GM19324 (cell line): ENCODE measurements around the gene UGT1A5.
"Not testable (repeated sequence)": the region's sequence is repeated elsewhere in the genome, so short reads cannot be mapped to it uniquely, and the experiment has no call there.

Experiments
- ATAC-seq: cut with Tn5 transposase; IDR thresholded peaks from one replicate; pipeline ENCODE4 v1.9.1; 2021; ENCODE audit warnings: mild to moderate bottlenecking, moderate library complexity; ENCODE audit not compliant: unreplicated experiment, low FRiP score

UGT1A5 gene

DNA sequence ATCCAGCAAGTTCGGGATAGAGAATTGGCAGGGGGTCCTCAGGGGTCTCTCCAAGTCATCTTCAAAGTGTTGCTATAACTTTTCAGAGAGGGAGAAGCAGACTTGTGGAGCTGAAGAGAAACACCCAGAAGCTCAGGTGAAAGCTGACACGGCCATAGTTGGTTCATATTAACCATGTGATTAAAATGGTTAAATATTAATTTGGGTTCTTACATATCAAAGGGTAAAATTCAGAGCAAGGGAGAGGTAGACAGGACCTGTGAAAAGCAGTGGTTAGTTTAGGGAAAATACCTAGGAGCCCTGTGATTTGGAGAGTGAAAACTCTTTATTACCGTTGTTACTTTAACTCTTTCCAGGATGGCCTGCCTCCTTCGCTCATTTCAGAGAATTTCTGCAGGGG, 20.1 kb upstream of the UGT1A5 start, which contains the start of gene UGT1A6:
TSS of gene UGT1A6 (plus strand) at position 243 of the 400 bp plus-strand sequence. CDS start at position 358, 115 bp downstream.
- ATAC-seq, result no peak

DNA sequence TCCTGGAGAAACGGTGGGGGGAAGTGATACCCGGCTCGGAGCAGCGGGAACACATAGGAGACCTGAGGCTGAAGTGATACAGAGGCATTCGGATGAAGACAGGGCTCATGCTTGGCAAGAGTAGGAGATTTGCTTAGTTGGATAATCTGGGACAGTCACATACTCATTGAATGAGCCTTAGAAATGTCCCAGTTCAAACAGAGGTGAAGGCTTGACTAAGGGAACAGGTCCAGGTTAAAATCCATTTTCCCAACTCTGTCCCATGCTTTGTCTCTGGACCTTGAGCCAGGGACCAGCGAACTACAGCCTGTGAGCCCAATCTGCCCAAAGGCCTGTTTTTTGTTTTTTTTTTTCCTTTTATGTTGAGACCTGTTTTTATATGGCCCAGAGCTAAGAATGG, 18.7 kb upstream of the UGT1A5 start:
- no peak for ATAC-seq

DNA sequence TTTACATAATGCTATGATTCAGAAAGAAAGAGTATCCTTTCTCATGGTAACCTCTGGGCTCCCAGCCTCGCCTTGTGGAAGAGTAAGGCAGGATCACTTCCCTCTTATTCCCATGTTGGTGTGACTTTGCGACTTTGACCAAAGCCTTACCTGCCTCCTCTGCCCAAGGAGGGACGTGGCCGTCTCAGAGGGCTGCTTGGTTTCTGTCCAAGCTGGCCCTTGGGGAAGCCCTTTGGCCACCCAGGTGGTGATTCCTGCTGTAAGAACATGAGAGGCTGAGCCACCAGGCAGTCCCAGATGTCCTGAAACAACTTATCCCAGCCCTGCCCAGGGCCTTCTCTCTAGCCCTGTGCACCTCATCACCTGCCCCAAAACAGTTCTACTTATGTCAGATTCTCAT, 14.0 kb upstream of the UGT1A5 start:
- no peak for ATAC-seq

DNA sequence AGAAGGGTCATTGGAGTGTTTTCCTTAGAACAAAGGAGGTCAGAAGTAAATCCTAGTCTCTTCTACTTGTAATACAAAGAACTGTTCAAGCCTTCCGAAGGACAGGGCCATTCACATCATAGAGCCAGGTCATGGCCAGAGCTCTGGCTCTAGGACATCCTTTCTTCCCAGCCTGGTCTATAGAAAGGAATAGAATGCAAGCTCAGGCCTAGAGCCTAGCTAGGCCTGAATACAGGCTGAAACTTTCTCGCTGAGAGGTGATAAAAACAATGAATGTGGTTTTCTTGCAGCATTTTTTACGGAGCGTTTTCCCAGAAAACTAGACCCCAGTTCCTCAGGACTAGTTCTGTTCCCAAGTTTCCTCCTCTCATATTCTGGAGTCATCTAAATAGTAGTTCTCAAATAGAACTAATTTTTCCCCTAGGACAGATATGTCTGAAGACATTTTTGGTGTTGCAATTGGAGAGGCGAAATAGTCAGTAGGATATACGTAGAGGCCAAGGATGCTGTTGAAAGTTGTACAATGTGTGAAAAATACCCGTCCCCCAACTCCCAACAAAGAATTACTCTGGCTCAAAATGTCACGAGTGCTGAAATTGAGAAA, 13.2 kb upstream of the UGT1A5 start:
- no peak for ATAC-seq

DNA sequence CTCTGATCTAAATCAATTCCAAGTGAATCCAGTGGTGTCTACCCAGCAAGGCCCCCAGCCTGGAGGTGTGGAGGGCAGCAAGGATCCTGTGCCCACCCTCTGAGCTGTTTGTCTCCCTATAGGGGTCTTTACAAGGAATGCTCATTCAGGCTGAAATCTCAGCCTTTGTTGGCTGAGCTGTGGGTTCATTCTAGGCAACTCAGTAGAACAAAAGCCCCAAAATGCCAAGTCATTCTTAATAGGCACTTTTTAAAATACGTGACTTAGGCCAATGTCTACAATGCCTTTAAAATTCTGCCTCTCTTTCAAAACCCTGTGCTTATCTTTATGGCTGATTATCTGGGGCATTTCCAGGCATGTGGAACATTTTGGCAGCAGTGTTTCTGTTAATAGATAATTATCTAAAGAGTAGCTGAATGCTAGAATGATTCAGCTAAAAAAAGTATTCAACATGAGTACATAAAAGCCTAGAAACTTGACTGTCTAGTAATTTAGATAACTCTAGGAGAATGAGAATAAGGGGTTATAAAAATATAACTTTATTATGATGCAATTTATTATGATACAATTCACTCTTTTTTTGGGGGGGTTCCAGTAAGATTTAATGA, 12.6 kb upstream of the UGT1A5 start:
- no peak for ATAC-seq

DNA sequence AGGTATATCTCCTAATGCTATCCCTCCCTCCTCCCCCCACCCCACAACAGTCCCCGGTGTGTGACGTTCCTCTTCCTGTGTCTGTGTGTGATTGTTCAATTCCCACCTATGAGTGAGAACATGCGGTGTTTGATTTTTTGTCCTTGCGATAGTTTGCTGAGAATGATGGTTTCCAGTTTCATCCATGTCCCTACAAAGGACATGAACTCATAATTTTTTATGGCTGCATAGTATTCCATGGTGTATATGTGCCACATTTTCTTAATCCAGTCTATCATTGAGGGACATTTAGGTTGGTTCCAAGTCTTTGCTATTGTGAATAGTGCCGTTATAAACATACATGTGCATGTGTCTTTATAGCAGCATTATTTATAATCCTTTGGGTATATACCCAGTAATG, 11.9 kb upstream of the UGT1A5 start:
- not testable (repeated sequence) for ATAC-seq

DNA sequence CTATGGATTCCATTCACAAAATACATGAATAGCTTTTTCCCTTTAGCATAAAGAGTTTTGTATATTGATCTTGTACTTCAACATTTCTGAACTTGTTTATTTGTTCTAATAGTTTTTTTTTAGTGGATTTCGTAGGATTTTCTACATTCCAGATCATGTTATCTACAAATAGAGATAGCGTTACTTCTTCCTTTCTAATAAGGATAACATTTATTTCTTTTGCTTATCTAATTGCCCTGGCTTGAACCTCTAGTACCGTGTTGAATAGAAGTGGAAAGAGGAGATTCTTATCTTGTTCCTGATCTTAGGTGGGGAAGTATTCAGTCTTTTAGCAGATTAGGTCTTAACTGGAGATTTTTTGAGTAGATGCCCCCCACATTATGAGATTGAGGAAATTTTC, 10.5 kb upstream of the UGT1A5 start:
- no peak for ATAC-seq

DNA sequence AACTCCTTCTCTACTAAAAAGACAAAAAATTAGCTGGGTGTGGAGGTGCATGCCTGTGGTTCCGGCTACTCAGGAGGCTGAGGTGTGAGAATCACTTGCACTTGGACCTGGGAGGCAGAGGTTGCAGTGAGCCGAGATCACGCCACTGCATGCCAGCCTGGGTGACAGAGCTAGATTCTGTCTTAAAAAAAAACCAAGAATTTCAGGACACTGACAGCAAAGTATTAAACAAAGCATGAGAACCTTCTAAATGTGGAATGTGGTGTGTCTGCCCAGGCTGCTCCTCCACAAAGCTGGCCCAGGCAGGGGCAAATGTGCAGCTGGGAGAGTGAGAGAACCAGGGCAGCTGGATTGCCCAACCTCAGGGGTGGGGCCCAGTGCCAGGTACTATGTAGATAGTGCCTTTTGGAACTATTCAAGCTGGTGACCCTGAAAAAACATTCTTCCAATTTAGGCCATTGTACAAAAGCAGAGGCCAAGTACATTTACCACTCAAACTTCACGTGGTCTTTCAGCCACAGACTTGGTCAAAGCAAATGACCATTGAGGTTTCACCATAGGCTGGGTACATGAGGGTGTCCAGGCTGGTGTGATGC, 6.7 kb upstream of the UGT1A5 start:
- no peak for ATAC-seq

DNA sequence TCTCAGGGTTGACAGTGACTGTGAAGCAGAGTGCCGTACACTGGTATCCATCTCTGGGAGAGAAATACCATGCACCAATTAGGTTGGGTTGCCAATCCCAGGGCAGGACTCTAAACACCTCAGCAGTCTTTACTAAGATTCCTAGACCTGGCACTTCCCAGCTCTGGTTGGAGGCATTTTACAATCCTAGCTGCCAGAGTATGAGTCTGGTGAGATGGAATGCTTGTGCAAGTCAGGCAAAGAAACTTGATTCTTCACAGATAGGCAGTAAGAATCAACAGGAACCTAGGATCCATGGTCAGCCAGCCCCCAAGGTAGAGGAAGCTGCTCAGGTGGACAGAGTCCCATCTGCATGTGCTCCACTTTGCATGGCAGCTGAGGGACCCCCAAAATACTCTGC, 6.0 kb upstream of the UGT1A5 start:
- ATAC-seq, result no peak

DNA sequence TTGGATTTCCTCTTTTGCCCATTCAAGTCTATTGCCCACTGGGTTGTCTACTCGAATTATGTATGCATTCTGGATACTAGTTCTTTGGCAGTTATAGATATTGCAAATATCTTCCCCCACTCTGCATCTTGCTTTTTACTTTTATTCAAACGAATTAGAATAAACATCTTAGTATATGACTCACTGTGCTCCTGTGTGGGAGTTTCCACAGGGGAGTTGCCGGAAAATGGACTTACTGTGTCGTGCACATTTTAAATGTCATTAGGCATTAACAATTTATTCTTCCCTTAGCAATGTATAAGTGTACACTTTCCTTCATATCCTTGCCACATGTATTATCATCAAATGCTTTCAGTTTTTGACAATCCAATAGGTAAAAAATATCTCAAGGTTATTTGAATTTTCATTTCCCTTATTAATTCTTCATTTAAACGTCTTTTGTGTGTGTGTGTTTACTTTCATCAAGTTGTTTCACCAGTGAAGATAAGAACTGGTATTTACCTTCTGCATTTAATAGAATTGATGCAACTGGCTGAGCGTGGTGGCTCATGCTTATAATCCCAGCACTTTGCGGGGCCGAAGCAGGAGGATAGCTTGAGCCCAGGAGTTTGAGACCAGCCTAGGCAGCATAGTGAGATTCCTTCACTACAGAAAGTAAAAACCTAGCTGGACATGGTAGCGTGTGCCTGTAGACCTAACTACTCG, 4.6 kb upstream of the UGT1A5 start:
- no peak for ATAC-seq

DNA sequence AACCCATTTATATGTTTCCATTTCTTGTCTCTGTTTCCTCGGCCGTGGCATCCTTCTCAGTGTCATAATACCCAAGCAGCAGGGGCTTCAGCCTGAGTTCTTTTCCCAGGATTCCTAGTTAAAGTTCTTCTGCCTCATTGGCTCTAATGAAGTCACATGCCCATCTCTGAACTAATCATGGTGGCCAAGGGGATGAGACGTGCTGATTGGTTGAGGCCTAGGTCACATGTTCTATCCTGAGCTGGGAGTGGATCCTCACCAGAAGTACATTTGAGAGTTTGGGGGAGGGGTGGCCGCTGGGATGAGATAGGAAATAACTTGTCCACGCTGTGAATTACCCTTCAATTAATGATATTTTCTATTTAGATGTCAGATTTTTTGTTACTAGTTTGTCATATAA, 3.8 kb upstream of the UGT1A5 start:
- ATAC-seq, result no peak

DNA sequence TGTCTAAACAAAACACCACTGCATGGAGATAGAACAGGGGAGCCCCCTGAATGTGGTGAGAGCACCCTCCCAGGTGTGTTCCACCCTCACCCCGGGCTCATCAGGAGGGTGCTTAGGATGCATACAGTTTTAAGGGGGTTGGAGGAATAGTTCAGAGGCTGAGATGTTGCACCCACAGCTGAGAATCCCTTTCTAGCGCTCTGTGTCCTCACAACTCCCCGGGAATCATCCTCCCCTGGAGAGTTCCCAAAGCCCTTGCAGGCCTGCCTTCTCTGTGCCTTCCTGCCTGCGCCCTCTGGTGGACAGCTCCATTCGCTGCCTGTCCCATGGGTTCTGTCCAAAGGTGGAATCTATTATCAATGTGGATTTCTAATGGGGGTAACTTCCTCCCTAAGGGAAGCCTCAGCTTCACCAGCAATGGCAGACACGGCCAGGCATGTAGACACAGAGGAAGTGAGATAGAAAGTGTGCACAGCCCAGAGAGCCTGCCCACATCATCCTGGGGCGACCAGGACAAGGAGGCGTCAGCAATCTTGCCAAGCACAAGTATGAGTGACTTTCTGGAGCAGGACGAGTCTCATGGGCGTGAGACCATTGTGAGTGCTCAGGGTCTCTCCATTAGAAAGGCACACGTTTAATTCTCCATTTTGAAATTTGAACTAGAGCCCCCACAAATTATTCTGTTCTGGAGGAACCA, 1.2 kb upstream of the UGT1A5 start:
- ATAC-seq, result no peak

DNA sequence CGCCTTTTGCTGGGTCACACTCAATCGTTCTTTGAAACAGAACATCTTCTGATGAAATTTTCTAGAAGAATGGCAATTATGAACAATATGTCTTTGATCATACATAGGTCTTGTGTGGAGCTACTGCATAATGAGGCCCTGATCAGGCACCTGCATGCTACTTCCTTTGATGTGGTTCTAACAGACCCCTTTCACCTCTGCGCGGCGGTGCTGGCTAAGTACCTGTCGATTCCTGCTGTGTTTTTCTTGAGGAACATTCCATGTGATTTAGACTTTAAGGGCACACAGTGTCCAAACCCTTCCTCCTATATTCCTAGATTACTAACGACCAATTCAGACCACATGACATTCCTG, 532 bp downstream of the UGT1A5 start:
- no peak for ATAC-seq

DNA sequence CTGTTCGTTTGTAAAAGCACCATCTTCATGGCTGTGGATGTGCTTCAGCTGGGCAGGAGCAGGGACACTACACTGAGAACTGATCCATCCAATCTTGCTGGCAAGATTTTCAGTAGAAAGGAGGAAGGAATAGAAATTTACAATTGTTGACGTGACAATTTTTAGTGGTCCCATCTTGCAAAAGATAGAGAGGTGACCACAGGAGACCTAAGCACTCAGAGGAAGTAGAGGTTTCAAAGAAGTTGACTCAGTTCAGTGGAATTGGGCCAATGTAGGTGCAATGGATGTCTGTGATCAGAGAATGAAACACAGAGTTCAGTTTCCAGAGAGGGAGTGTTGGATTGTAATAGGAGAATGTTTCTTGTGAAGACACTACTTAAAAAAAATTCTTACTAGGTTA, 1.4 kb downstream of the UGT1A5 start:
- no peak for ATAC-seq

DNA sequence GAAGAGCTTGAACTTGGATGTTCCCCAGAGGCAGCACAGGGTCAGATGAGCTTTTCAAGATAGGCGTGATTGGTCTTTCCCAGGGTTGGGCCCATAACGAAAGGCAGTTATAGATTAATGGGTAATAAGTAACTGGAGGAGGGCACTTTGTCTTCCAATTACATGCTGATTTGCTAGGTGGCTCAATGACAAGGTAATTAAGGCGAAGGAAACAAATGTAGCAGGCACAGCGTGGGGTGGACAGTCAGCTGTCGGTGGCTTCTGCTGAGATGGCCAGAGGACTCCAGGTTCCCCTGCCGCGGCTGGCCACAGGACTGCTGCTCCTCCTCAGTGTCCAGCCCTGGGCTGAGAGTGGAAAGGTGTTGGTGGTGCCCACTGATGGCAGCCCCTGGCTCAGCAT, 5.8 kb downstream of the UGT1A5 start, which contains the start of gene UGT1A4:
TSS of gene UGT1A4 (plus strand) at position 185 of the 400 bp plus-strand sequence. CDS start at position 270, 85 bp downstream.
- no peak for ATAC-seq

DNA sequence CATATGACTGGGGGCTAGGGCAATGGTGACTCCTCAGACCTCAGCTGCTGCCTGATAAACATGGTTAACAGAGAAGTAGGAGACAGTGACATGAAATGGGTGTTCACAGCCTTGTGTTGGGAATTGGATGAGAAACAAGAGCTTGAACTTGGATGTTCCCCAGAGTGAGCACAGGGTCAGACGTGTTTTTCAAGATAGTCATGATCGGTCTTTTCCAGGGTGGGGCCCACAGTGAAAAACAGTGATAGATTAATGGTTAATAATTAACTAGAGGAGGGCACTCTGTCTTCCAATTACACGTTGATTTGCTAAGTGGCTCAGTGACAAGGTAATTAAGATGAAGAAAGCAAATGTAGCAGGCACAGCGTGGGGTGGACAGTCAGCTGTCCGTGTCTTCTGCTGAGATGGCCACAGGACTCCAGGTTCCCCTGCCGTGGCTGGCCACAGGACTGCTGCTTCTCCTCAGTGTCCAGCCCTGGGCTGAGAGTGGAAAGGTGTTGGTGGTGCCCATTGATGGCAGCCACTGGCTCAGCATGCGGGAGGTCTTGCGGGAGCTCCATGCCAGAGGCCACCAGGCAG, 16.1 kb downstream of the UGT1A5 start, which contains the start of gene UGT1A3:
TSS of gene UGT1A3 (plus strand) at position 320 of the 579 bp plus-strand sequence. CDS start at position 405, 85 bp downstream.
- no peak for ATAC-seq

DNA sequence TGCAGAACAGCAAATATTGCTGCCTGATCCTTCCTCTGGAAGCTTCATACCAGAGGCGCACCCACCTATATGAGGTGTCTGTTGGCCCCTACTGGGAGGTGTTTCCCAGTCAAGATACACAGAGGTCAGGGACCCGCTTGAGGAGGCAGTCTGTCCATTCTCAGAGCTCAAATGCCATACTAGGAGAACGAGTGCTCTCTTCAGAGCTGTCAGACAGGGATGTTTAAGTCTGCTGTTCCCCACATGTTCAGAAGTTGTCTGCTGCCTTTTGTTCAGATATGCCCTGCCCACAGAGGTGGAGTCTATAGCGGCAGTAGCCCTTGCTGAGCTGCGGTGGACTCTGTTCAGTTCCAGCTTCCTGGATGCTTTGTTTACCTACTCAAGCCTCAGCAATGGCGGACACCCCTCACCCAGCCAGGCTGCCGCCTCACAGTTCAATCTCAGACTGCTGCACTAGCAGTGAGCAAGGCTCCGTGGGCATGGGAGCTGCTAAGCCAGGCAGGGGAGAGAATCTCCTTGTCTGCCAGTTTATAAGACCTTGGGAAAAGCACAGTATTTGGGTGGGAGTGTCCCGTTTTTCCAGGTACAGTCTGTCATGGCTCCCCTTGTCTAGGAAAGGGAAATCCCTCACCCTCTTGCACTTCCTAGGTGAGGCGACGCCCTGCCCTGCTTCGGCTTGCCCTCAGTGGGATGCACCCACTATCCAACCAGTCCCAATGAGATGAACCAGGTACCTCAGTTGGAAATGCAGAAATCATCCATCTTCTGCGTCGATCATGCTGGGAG, 24.4 kb downstream of the UGT1A5 start:
- ATAC-seq, result not testable (repeated sequence)

DNA sequence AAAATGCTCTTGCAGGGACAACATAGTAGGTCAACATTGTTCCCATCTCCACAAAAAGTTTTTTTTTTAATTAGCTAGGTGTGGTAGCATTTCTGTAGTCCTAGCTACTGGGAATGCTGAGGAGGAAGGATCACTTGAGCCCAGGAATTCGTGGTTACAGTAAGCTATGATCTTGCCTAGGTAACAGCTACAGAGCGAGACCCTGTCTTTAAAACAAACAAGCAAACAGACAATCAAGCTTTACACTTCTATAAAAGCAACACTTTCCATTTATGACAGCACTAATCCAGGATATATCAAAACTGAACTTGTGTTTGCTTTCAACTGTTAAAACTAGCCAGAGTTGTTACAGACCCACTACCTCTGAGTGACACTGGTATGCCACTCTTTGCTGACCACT, 28.2 kb downstream of the UGT1A5 start:
- no peak for ATAC-seq

DNA sequence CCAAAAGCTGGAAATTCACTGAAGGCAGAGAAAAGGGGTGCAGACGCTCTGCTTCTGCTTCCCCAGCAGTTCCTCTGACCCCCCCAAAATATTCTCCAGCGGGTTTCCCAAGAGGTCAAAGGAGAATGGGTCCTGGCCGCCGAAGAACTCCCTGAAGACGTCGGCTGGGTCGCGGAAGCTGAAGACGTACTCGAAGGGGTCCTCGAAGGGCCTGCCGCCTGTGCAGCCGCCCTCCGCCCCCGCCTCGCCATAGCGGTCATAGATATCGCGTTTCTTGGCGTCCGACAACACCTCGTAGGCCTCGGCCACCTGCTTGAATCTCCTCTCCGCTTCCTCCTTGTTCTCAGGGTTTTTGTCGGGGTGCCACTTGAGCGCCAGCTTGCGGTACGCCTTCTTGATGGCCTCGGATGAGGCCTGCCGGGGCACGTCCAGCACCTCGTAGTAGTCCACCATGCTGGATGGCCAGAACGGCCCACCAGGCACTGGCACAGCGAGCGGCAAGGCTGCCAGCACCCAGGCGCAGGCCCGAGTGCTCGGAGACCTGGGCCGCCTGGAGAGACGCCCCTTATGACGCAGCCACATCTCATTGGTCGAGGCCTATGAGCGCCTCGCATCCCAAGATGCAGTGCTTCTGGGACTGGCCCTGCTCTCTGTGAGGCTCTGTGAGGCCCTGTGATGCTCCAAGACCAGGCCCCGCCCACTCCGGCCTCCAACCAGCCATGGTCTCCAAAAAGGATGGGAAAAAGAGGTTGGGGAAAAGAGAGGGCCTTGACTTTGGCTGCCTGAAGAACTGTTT, 31.0 kb downstream of the UGT1A5 start:
- ATAC-seq, result no peak
